ENCODE measurements around the gene CERS1.

CERS1 gene, protein sequence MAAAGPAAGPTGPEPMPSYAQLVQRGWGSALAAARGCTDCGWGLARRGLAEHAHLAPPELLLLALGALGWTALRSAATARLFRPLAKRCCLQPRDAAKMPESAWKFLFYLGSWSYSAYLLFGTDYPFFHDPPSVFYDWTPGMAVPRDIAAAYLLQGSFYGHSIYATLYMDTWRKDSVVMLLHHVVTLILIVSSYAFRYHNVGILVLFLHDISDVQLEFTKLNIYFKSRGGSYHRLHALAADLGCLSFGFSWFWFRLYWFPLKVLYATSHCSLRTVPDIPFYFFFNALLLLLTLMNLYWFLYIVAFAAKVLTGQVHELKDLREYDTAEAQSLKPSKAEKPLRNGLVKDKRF

DNA sequence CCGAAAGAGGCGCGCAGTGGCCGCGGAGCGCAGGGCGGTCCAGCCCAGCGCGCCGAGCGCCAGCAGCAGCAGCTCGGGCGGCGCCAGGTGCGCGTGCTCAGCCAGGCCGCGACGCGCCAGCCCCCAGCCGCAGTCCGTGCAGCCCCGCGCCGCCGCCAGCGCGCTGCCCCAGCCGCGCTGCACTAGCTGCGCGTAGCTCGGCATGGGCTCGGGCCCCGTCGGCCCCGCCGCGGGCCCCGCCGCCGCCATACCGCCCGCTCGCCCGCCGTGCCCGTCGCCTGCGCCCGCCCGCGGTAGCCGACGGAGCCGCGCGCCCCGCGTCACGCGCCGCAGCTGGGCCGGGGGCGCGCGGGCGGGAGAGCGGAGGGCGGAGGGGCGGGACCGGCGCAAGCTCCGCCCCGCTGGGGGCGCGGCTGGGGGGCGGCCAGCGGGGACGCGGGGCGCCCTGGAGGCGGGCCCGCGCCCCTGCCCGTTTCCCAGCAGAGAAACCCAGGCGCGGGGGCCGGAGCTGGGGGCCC, at the start of gene CERS1:
CERS1 (minus strand) TSS at position 335 of the 518 bp plus-strand sequence; CDS start at position 249, 86 bp downstream.
- DNase-seq, result peak in 35 of 51 donors; percentile 10 to 78 (median 47)

DNA sequence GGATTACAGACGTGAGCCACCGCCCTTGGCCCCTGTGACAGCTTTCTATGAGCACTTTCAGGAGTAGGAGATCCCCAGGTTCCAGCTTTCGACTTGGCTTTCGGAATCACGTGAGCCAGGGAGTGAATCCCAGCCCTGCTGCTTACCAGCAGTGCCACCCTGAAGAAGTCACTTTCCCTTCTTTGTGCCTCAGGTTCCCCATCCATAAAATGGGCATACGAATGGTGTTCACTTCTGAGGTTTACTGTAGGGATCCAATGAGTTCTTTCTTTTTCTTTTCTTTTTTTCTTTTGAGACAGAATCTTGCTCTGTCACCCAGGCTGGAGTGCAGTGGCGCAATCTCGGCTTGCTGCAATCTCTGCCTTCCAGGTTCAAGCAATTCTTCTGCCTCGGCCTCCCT, 49.3 kb upstream of the CERS1 start:
- no peak for DNase-seq

DNA sequence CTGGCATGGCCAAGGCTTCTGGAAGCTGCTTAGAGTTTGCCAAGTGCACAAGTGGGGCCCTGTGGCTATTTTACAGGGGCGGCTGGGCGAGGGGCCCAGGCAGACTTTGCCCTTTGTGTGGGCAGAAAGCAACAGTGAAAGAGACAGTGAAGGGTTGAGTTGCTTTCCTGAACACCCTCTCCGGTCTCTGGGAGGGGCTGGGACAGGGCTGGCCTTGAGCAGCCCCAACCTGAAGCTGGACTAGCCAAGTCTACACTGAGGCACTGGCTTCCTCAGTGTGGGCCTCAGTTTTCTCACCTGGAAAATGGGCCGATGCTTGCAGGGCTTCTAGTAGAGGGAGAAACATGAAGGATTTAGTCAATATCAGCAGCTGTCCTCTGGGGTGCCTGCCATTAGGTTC, 47.5 kb upstream of the CERS1 start:
- peak in 2 of 51 donors; percentile 19 to 20 for DNase-seq

DNA sequence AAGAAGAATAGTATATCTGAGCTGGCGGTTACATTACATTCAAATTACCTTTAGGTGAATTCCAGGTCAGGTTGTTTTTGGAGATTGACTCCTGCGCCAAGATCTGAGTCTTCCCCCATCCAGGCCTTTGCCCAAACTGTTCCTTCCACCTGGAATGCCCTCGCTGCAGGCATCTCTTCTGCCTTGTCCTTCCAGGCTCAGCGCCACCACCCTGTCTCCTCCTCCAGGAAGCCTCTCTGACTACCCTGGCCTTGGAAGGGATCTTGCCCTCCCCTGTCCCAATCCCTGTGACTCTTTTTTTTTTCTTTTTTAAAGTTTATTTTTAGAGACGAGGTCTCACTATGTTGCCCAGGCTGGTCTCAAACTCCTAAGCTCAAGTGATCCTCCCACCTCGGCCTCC, 46.7 kb upstream of the CERS1 start:
- no peak for DNase-seq

DNA sequence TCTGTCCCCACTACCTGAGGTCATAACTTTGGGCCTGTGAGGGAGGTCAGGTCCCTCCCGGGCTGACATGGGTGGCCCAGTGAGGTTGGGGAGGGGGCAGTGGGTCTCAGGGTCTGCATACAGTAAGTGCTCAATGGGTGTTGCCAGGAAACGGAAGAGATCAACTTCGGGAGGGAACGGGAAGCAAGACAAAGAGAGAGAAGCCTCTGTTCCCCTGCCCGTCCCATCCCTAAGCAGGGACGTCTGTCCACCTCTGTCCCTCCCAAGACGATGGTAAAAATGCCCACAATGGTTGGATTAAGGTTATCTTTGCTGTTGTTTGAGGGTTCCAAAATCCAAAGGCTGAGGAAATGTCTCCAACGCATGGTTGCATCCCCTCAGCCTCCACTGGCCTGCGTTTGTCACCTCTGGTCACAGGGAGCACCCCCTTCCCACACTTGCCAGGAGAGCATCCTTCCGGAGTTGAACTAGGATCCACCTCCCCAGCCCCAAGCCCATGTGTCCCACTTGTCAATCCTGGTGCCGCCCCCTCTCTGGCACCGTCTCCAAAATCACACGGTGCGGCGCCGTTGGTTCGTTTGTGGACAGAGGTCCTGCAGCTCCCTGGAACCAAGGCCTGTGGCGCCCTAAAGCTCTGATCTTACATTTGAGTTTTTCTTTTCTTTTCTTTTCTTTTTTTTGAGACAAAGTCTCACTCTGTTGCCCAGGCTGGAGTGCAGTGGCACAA, 45.8 kb upstream of the CERS1 start:
- DNase-seq, result peak in 13 of 51 donors; percentile 1 to 21 (median 8)

DNA sequence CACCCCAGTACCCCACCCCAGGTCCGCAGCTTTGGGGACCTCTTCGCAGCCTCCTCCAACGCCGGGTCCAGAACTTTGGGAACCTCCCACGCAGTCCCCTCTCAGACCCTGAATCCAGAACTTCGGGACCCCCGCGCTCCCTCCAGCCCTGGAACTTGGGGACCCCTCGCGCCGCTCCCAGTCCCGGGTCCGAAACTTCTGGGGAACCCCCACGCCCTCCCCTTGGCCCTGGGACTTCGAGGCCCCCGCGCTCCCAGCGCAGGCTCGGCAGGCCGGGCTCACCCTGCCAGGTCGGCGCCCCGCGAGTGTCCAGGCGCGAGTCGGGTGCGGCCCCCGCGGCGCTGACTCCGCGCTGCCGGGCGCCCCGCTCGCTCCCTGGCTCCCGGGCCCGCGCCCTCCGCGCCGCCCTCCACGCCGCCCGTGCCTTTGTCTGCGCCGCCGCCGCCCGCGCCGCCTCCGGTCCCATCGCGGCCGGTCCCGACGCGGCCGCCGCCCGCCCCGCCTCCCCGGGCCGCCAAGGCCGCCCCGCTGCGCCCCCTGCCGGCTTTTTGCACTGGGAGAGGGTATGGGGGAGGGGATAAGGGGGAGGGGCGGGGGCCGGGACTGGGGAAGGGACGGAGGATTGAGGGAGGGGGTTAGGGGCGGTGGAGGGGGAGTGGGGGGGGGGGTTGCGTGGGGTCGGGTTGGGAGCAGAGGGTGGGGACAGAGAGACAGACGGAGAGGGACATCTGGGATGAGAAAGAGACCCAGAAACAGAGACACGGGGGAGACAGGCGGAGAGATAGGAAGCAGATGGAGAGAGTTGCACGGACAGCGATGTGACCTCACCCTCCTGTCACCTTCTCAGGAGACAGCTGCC, 45.0 kb upstream of the CERS1 start, which contains the start of gene HOMER3:
HOMER3 (minus strand) TSS at position 449 of the 859 bp plus-strand sequence. CDS start 2,235 bp downstream, outside the sequence.
- peak in 50 of 51 donors; percentile 7 to 87 (median 58) for DNase-seq

DNA sequence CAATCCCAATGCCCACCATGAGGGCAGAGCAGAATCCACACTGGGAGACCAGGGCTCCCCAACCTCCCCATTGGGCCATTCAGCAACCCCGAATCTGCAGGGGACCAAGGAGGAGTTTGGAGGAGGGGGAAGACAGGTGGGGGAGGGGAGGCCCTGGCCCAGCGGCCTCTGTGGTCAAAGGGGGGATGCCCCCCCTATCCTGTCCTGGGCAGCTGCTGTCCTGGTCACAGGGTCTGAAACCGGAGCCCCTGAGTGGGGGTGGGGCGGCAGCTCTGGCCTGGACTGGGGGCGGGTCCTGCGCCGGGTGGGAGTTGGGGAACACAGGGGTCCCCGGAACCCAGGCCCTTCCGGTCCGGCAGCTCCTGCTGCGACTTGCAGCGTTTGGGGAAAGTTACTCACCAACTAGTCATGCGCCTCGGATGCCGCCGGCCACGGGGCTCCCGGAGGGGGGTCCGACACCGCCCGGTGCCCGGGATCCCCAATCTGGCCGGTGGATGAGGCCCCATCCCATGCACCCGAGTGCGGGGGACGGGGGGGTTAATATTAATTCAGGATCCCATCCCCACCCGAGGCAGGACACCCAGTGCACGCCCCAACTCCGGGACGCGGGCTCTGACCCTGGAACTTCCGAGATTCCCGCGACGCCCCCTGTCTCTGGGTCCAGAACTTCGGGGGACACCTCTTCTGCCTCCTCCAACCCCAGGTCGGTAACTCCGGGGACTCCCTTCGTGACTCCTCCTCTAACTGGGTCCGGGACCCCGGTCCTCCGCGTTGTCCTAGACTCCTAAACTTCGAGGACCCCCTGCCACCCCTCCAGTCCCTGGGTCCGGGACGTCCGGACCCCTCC, 44.2 kb upstream of the CERS1 start:
- DNase-seq, result peak in 44 of 51 donors; percentile 14 to 74 (median 52)

DNA sequence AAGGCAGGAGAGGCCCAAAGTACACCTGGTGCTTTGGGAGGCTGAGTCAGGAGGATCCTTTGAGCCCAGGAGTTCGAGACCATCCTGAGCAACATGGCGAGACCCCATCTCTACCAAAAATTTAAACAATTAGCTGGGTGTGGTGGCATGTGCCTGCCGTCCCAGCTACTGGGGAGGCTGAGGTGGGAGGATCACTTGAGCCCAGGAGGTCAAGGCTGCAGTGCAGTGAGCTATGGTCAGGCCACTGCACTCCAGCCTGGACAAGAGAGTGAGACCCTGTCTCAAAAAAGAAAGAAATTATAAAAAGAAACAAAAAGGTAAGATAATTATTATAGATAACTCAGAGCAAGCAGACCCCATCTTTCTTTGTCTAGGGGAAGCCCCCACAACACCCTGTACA, 43.2 kb upstream of the CERS1 start:
- no peak for DNase-seq

DNA sequence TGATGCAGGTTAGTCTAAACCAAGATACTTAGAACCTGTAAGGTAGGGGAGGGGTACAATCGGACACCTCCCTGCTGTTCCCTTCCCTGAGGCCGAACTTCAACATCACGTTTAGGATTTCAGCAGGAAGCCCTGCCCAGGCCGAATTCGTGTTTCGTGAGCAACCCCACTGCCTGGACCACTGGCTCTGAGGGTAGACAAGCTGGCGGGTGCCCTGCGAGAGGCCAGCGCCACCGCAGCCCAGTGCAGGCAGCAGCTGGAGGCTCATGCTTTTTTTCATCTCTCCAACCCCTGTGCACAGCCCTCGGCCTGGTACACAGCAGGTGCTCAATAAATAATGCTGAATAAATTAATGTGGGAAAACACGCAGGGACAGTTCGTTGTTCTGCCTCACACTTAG, 37.3 kb upstream of the CERS1 start:
- no peak for DNase-seq

DNA sequence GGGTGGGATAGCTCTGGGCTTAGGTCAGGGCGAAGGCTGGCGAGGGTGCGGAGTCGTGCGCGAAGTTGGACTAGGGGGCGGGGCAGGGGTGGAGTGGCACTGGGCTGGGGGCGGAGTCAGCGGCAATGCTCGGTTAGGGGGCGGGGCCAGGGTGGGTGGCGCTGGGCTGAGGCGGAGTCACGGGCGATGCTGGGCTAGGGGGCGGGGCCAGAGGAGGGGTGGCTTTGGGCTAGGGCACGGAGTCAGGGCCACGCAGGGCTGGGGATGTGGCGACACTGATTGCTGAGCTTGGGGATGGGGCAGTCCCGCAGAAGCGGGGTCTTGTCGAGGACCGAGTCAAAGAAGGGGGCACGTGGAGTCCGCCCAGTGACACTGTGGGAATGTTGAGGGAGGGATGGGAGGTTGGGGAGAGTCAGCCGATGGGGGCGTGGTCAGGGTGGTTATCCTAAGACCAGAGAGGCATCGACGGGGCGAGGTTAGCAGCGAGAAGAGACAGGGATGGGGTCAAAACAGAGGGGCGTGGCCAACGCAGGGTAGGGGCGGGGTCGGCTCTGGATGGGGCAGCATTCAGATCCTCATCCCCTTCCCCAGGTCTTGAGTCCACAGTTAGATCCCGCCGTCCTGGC, 36.4 kb upstream of the CERS1 start:
- peak in 40 of 51 donors; percentile 5 to 85 (median 50) for DNase-seq

DNA sequence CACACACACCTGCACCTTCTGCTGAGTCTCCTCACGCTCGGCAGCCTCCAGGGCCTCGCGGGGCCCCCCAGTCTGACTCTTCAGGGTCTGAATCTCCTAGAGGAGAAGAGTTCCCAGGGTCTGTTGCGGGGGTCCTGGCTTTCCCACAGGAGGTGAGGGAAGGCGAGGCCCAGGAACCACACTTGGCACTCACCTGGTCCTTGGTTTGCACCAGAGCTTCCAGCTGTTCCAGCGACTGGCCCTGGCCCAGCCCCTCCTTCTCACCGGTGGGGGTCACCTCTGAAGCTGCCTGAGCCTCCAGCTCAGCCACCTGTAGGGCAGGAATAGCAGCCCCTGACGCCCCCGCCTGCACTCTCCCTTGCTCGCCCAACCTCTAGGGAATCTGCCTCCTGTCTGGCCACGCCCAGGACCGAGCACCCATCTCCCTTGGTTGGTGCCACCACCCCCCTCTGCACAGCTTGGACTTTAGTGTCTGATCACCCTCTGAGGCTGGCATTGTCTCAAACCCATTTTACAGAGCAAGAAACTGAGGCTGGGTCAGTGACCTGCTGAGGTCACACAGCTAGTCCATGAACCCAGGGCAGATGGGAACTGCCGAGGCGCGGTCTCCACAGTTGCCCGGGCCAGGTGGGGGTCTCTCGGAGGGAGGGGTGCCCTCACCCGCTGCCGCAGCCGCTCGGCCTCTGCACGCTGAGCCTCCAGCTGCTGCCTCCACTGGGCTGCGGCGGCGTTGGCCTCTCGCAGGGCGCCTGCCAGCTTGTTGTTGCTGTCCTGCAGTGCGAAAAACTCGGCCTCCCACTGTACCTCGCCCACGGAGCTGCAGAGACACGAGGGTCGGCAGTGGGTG, 35.6 kb upstream of the CERS1 start:
- no peak for DNase-seq

DNA sequence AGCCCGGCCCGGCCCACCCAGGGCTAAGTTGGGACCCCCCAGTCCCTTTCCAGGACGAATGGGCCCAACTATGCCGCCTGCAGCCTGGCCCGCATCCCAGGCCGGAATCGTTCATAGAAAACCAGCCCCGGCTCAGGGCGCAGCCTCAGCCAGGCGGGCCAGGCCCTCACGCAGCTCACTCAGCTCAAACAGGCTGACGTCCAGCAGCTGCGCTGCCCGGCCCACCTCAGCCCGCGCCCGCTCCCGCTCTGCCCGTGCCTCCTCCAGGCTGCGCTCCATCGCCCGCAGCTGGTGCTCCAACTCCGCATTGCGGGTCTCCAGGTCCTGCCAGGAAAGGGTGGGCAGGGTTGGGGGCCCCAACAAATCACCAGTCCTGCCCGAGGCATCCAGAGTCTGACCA, 33.4 kb upstream of the CERS1 start:
- DNase-seq, result no peak

DNA sequence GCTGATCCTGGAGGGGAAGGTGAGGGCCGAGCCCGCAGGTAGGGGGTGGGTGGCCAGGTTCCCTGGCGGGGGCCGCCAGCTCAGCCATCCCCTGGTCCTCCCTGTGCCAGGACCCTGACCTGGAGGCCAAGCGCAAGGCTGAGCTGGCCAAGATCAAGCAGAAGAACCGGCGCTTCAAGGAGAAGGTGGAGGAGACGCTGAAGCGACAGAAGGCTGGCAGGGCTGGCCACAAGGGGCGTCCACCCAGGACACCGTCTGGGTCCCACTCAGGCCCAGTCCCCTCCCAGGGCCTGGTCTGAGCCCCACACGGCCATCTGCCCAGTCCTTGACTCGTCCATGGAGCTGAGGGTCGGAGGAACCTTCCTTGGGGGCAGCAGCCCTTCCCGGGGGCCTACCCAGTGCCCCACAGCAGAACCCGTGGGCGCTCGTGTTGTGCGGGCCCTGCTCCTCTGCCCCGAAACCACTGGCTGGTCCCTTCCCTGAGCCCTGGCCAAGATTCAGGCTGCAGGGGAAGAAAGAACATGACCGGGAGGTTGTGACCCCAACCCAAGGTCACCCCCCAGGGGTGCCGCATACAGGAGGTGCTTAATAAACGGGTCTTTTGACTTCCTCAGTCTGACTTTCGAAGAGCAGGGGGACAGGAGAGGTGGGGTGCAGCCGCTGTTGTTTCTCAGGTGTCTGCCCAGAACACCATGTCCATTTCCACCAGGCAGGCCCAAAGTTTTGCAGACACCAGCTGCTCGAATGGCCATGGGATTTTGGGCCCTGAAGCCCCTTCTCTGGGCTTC, 32.3 kb upstream of the CERS1 start:
- no peak for DNase-seq

DNA sequence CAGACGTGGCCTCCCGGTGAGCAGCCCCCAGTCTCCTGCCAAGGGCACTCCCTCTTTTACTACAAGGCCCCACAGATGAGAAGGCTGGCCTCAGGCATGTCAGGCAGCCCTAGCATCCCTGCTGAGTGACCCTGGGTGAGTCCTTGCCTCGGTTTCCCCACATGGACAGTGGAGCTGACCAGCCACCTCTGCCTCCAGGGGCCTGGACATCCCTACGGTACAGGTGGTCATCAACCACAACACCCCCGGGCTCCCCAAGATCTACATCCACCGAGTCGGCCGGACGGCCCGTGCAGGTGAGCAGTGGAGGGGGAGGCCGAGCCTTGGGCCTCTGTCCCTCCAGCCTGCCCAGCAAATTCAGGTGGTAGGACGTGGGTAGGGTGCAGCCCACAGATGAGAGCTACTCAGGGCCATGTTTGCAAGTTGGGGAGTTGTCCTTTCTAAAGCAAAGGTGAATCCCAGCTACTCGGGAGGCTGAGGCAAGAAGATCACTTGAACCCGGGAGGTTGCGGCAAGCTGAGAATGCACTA, 28.8 kb upstream of the CERS1 start:
- no peak for DNase-seq

DNA sequence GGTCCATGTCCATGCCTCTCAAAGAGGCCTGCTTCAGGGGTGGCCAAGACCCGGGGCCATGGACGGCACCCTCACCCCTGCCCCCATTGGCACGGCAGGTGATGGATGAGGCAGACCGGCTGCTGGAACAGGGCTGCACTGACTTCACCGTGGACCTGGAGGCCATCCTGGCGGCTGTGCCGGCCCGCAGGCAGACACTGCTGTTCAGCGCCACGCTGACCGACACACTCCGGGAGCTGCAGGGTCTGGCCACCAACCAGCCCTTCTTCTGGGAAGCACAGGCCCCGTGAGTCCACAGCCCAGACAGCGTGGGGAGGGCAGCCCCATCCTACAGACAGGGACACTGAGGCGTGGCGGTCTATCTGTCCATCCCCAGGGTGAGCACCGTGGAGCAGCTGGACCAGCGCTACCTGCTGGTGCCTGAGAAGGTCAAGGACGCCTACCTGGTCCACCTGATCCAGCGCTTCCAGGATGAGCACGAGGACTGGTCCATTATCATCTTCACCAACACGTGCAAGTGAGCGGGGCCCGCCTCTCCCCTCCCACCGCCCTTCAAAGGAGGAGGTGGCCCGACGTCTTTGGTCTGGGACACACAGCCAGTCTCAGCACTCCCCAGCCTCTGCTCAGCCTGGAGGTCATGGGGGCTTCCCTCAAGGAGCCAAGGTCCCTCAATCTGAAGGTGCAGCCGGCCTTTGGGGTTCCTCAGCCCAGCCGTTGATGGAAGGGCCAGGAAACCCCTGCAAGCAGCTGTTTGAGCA, 26.4 kb upstream of the CERS1 start:
- no peak for DNase-seq

DNA sequence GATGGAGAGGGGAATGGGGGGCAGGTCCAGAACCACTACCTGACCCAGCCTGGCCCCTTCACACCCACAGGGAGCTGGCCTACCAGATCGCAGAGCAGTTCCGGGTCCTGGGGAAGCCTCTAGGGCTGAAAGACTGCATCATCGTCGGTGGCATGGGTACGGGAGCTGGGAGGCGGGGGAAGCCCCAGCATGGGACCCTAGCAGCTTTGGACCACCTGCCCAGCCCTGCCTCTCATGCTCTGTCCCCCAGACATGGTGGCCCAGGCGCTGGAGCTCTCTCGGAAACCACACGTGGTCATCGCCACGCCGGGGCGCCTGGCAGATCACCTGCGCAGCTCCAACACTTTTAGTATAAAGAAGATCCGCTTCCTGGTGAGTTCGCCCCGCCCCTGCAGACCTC, 25.6 kb upstream of the CERS1 start:
- DNase-seq, result no peak

DNA sequence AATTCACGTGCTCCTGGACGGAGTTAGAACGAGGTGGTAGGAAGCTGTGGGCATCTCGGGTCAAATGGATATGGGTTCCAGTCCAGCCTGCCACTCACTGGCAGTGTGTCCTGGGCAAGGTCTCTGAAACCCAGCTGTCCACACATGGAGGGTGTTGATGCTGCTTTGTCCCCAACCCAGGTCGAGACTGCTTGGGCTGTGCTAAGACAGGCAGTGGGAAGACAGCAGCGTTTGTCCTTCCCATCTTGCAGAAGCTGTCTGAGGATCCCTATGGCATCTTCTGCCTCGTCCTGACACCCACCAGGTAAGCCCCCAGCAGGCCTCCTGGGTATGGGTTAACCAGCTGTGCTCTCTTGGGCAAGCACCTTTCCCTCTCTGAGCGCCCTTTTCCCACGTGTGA, 24.4 kb upstream of the CERS1 start:
- DNase-seq, result no peak

Data from hypothalamus (tissue), 51 donors.